GM23248 (cell line): ENCODE results near the gene CCNG2.

Source experiments
- EZH2 ChIP-seq: fragments of 200-600 bp; sonication (generic); IDR thresholded peaks from 2 replicates; pipeline ENCODE4 v1.6.1; 2018; ENCODE audit warnings: antibody characterized with exemption, mild to moderate bottlenecking; ENCODE audit not compliant: insufficient read depth, poor library complexity, severe bottlenecking
- EZH2phosphoT487 ChIP-seq: fragments of 200-600 bp; sonication (generic); IDR thresholded peaks from 2 replicates; pipeline ENCODE4 v1.6.1; 2018; ENCODE audit warnings: antibody characterized with exemption, moderate library complexity, mild to moderate bottlenecking, low read depth; ENCODE audit not compliant: insufficient read depth

- TF ChIP-seq EZH2phosphoT487 (no peak), EZH2 (no peak)
Observed at GRCh38 chr4:77126809-77127208, 30.2 kb upstream of the CCNG2 start.
